Inferior parietal cortex (tissue), 1 donor: Measurements from ENCODE around the gene MGMT.

Source experiments
- DNase-seq: peaks from one replicate; pipeline ENCODE4 v3.0.0-alpha.2; 2016; ENCODE audit errors: extremely low spot score

The MGMT gene

DNA sequence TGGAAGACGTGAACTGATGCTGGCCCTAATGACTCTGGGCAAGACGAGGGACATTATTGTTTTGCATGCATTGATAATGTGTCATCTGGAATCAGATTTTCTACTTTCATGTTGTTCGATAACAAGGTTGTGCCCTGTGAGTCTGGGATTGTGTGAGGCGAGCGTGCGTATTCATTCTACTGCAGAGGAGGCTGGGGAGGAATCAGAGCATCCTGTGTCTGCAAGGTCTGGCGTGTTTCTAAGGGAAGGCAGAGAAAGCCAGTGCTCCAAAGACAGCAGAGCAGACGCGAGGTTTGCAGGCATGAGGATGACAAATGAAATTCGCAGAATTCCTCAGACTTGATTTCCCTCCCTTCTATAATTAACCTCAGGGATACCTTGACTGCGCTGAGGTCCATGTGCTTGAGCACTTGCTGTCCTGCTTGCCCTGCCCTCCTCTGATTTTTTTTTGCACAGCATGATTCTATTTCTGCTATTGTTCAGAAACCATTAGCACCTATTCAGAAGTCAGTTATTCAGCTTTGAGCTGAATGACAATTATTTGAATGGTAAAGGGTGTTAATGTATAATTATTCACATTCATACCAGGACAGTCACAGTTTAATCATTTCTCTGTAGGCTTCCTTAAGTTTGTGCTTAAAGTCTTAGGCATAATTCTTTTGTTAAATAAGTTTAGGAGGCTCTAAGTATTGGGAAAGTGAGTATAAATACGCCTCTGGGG, 263.4 kb downstream of the MGMT start:
- no peak for DNase-seq

GRCh38 chr10:129730993-129731325, 263.9 kb downstream of the MGMT start:
- DNase-seq = no peak

DNA sequence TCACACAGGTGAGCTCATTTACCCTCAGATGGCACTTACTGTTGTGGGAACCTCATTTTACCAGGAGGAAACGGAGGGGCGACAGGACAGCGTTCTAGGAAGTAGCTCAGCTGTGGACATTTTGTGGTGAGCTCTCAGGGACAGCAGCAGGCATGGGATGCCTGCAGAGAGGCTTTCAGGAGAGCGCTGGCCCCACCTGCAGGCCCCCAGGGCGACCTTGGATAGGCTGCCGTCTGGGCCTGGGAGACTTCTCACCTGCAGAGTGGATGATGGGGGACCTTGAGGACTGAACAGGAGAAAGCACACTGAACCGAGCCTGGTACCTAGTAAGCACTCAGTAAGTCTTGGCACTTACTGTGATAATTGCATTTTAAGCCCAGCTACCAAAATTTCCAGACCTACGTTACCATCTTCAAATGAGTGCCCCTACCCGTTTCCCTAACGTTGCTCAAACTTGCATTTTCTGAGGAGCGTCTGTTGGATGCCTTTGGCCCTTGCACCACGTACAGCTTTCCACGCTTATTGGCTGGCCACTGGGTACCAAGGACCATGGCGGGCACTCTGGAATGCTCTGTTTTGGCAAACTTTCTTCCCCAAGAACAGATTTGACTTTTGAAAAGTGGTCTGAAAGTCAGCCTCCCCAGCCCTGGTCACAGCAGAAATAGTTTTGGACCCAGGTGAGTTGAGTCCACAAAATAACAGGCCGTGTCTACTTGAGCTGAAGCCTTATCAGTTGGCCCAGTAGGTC, 273.7 kb downstream of the MGMT start:
- no peak for DNase-seq

GRCh38 chr10:129741280-129741977, 274.4 kb downstream of the MGMT start:
- no peak for DNase-seq

- DNase-seq = no peak
Measured at GRCh38 chr10:129741978-129742741, 275.1 kb downstream of the MGMT start.

- no peak for DNase-seq
Measured at GRCh38 chr10:129742742-129743550, 275.9 kb downstream of the MGMT start.

DNA sequence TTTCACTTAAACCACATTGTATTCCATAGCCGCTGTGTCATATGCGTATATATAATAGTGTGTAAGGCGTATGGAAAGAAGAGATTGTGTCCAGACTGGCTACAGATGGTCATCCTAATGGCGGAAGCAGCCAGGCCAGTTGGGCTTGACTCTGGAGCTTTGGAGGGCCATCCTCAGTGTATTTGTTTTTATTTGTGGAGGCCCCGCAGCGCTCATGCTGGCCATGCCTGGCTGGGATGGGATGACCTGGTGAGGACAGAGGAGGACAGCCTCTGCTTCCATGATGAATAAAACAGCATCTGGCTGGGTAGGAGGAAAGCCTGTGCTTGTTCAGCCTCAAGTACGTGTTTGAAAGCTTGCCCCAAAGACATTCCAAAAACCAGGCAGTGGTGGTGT, 276.7 kb downstream of the MGMT start:
- DNase-seq = no peak

DNA sequence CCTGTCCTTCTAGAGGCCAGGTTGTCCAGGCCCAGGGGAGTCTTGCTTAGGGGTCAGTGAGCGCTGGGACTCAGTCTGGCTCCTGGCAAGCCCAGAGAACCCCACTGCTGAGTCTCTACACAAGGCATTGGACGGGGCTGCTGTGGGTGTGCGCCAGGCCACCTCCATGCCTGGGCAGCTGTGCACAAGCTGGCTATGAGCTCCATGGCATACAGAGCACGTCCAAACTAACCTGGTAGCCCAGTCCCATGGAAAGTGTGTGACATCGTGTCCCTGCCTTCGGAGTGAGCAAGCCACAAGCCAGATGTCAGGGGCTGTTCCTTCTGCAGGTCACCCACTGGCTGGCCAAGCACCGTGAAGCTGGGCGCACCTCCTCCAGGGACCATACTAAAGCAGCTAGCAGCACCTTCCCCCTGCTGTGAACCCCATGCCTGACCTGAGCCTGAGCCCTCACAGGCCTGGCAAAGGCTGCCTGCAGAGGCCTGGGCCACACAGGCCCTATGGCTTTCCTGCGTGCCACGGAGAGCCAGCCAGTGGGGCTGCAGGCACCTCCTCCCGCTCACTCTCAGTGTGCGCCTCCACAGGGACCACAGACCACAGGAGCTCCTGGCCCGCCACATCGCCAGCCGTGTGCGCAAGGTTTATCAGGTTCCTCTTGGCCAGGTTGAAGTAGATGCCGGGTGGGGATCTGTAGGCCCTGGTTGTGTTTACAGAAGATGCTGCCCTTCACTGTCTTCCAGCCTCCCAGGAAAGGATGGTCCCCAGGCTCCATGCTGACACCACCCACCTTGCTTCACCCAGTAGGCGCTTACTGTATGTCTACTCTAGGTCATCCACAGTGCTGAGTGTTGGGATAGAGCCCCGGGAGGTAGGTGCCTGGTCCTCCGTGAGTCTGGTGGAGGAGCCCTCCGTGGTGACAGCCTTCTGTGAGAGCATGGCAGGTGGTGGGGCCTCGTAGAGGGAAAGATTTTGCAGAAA, 277.4 kb downstream of the MGMT start:
- no peak for DNase-seq

DNA sequence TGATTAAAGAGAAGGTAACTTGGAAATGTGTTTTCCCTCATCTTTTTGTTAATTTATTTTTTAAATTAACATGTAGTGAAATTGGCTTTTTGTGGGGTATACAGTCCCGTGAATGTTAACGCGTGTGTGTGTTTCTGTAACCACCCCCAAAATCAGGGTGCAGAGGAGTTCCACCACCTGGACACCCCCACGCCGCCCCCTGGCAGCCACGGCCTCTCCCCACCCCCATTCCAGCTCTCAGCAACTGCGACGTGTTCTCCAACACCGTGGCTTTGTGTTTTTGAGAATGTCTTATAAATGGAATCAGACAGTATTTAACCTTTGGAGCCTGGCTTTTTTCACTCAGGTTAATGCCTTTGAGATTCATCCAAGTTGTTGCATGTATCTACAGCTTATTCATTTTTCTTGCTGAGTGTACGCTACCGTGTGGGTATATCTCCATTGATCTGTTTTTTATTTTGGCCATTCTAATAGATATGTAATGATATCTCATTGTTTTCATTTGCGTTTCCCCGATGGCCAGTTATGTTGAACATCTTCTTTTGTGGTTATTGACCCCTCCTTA, 278.2 kb downstream of the MGMT start:
- DNase-seq = no peak

DNA sequence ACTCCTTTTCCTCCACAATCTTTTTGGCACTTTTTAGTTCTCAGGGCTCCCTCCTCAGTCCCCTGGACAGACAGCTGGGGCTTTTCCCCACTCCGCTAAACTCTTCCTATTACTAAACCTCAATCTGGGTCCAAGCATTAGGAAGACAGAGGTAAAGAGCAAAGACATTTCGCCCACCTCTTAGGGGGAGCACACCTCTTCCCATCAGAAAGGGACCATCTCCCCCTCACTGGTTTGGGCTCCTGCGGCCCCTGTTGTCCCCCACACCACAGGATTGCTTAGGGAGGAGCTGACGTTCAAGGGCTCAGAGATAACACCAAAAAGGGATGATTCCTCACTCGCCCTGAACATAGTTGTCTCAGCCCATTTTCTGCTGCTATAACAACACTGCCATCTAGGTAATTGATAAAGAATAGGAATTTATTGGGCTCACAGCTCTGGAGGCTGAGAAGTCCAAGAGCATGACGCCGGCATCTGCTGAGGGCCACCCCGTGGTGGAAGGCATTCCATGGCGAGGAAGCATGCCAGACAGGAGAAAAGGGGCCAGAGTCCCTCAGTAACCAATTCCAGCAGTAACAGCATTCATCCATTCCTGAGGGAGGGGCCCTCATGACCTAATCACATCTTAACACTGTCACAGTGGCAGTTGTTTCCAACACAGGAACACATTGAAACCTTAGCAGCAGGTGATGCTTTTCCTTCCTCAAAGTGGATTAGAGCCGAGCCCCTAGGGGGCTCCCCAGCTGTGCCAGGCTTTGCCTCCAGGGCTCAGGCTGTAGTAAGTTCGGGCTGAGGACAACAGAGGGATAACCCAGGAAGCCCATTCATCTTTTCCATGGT, 287.4 kb downstream of the MGMT start:
- no peak for DNase-seq

DNA sequence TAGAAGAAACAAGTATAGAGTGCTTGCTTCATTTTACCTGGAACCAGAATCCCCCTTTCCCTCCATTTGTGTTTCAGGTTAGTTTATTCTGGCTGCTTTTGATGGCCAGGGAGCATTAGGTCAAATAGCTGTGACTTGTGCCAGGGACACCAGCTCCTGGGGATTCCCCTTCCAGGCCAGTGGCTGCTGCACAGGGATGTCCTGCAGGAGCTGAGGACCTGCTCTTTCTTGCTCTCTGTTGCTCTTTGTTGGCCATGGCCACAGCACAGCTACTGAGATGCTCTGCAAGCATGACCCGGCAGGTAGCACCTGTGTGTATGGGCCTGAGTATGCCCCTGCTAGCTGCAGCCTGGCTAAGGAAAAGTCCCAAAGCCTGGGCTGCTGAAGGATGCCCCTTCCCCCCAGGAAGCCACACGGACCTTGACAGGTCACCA, 288.1 kb downstream of the MGMT start:
- no peak for DNase-seq

GRCh38 chr10:129755621-129756020, 288.6 kb downstream of the MGMT start:
- DNase-seq = no peak

DNA sequence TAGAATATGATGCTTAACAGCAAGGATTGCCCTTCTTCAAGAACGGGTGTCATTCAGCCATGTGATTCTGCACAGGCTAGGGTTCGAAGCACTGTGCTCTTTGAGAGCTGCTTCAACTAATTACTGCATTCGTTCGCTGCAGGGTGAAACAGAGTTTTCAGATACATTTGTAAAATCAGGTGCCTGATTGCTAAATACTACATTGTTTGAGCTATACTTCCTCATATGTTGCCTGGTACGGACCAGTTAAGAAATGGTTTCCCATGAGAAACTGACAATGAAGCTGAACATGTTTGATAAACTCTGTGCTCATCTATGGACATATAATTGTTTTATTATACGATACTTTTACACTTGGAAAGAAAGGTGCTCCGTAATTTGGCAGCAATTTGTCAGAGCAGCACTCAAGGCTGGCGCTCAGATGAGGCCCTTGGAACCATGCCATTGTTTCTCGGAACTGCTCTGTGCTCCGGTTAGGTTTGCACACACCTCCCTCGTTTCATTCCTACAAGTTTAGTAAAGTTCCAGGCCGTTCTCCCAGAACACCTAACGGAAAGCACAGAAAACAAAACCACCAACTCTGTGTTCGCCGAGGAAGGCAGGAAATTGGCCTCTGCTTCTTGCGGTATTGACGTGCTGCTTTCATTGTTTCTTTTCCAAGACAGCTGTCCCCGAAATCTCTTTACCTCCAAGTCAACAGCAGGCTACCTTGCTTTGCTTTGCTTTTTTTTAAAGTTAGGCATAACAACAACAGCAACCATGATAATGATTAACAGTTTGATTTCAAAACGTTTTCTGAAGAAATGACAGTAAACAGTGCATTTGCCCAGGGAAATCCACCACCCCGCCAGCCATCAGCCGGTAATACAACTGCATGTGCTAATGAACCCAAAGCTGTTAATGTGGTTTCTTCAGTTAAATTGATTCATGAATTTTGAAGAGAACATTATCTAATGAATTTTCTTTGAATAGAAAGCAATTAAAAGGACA, 290.2 kb downstream of the MGMT start:
- DNase-seq = no peak

DNA sequence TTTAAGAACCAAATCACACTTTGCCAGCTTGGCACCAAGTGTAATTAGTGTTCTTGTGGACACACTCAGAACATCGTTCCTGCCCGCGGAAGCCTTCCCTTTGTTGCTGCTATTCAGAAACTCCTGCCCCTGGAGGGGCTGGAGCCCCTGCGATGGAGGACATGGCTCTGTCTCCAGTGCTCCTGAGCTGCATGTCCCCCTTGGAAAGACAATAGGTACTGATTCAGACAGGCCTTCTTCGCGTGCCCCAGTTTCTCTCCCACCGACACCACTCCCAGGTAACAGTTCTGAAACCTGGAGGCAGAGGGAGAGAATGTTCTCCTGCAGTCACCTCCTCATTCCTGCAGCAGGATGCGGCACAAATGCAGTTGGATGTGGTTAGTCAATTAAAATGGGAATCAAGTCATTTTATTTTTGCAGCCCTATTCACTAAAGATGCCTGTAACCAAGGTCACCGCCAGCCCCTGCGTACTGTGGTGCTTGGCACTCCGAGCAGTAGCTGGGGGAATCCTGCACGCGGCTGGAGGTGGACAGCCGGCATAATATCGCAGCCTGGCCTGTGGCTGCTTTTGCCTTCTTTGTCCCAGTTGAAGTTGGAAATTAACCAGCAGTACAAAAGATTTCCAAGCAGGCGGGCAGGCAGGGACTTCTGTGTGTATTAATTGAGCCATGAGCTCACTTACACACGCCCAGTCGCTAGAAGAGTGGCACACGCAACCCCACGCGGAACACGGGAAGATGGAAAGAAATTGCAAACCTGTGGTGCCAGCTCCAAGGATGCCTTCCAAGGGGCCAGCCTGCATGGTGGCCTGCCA, 291.4 kb downstream of the MGMT start:
- DNase-seq = no peak

DNA sequence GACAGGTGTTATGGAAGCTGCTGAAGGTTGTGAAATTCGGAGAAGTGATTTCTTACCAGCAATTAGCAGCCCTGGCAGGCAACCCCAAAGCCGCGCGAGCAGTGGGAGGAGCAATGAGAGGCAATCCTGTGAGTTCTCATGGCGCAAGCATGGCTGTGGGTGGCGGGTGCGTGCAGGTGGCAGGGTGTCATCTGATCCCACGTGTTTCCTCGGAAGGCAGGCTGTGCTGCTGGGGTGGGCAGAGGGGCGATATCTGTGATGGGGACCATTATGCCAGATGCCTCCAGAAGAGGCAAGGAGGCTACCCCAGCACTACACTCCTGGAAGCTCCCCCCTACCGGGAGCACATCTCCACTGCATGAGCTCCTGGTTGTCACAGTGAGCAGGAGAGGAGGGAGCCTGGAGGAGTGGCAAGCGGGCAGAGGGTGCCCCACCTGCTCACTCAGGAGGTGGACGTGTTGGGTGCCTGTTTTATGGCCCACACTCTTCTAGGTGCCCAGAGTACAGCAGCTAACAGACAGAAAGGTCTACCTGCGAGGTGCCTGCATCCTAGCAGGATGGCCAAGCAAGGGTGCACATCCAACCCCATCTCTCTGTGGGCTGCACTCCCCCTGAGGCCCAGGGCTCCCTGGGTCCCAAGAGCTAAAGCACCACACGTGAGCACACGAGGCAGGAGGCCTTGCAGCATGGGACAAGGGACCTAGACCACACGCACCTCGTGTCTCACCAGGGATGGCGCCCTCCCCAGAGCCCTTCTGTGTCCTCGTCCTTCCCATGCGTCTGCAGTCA, 292.4 kb downstream of the MGMT start:
- no peak for DNase-seq

GRCh38 chr10:129760003-129760315, 292.9 kb downstream of the MGMT start:
- DNase-seq = no peak
